PC-3 (cell line): Measurements from ENCODE around the gene URB1. TPM values are rescaled to one million over a fixed set of nuclear protein-coding genes. Genes with fewer than 3 reads are reported as not detected.

ENCODE experiments used
- ATAC-seq: fragments of 200-7000 bp; cut with Tn5 transposase; 2 replicates; pipeline ENCODE4 v1.9.1; 2020; ENCODE audit warnings: mild to moderate bottlenecking, moderate library complexity
- BruUV-seq: library from RNA; stranded (reverse); fragments of 400-500 nt; replicated peaks from 2 replicates; lab custom pipeline; 2021; lab: Mats Ljungman, UMichigan
- CTCF ChIA-PET: fragments of 300-600 bp; sonication (Branson Sonifier 250); formaldehyde crosslinking; loops from one replicate; lab custom pipeline; 2022; ENCODE audit warnings: antibody characterized with exemption; lab: Charles Lee
- POLR2A ChIA-PET: fragments of 300-600 bp; sonication (Branson Sonifier 250); formaldehyde crosslinking; loops from one replicate; lab custom pipeline; 2022; ENCODE audit warnings: antibody characterized with exemption; ENCODE audit not compliant: unreplicated experiment; lab: Charles Lee
- DNase-seq: peaks from one replicate; pipeline ENCODE4 v3.0.0-alpha.2; 2015
- H2AFZ ChIP-seq: fragments of 300-600 bp; sonication (generic); 2 replicates; pipeline ENCODE4 v1.6.0; 2016; ENCODE audit warnings: antibody characterized with exemption, low read length
- H3F3A ChIP-seq: fragments of 300-600 bp; sonication (generic); one replicate; pipeline ENCODE4 v1.6.0; 2017; ENCODE audit warnings: antibody characterized with exemption, low read length, control low read depth, mild to moderate bottlenecking; ENCODE audit not compliant: unreplicated experiment
- H3K27ac ChIP-seq: fragments of 300-600 bp; sonication (generic); 2 replicates; pipeline ENCODE4 v1.5.1; 2016; ENCODE audit warnings: mild to moderate bottlenecking, low read length
- H3K27me3 ChIP-seq: fragments of 300-600 bp; sonication (generic); 2 replicates; pipeline ENCODE4 v1.6.1; 2016; ENCODE audit warnings: low read length, mixed read lengths
- H3K36me3 ChIP-seq: fragments of 300-600 bp; sonication (generic); 2 replicates; pipeline ENCODE4 v1.6.1; 2016; ENCODE audit warnings: low read depth, mixed run types, low read length, mixed read lengths
- H3K4me1 ChIP-seq: fragments of 300-600 bp; sonication (generic); 2 replicates; pipeline ENCODE4 v1.5.1; 2016; ENCODE audit warnings: low read length; ENCODE audit not compliant: insufficient read depth
- H3K4me2 ChIP-seq: fragments of 300-600 bp; sonication (generic); 2 replicates; pipeline ENCODE4 v1.6.0; 2016; ENCODE audit warnings: low read length
- H3K4me3 ChIP-seq: fragments of 300-600 bp; sonication (generic); 2 replicates; pipeline ENCODE4 v1.5.1; 2016; ENCODE audit warnings: mild to moderate bottlenecking, low read length, mixed read lengths
- H3K79me2 ChIP-seq: fragments of 300-600 bp; sonication (generic); 2 replicates; pipeline ENCODE4 v1.6.1; 2017; ENCODE audit warnings: low read length, mixed read lengths
- H3K9ac ChIP-seq: fragments of 300-600 bp; sonication (generic); 2 replicates; pipeline ENCODE4 v1.6.0; 2016; ENCODE audit warnings: mild to moderate bottlenecking, low read length
- H3K9me2 ChIP-seq: fragments of 300-600 bp; sonication (generic); replicated peaks from 2 replicates; pipeline ENCODE4 v1.6.1; 2016; ENCODE audit warnings: mixed run types, low read length, mixed read lengths
- H3K9me3 ChIP-seq: fragments of 300-600 bp; sonication (generic); 2 replicates; pipeline ENCODE4 v1.6.1; 2016; ENCODE audit warnings: low read length, mixed read lengths
- H4K20me1 ChIP-seq: fragments of 300-600 bp; sonication (generic); 2 replicates; pipeline ENCODE4 v1.6.1; 2016; ENCODE audit warnings: low read length, mixed read lengths
- CTCF ChIP-seq: fragments of 300-600 bp; sonication (generic); conservative IDR thresholded peaks from 2 replicates; pipeline ENCODE4 v1.5.1; 2017; ENCODE audit warnings: antibody characterized with exemption, low read depth, mild to moderate bottlenecking, low read length
- EZH2 ChIP-seq: fragments of 300-600 bp; sonication (generic); IDR thresholded peaks from one replicate; pipeline ENCODE4 v1.6.1; 2017; ENCODE audit warnings: antibody characterized with exemption, mild to moderate bottlenecking, low read length; ENCODE audit not compliant: unreplicated experiment
- EZH2phosphoT487 ChIP-seq: fragments of 300-600 bp; sonication (generic); IDR thresholded peaks from 2 replicates; pipeline ENCODE4 v1.6.1; 2018; ENCODE audit warnings: mild to moderate bottlenecking, antibody characterized with exemption, low read length, borderline replicate concordance
- intact Hi-C: fragments of 100-400 bp; cut with micrococcal nuclease; formaldehyde crosslinking; loops from 2 replicates; pipeline ENCODE4 v1.9.0; 2023
- total RNA-seq: library from RNA; depleted of rRNA; stranded (reverse); fragments of >200 nt; gene quantifications from 2 replicates; pipeline ENCODE4 v1.2.3, GENCODE V29; 2014

Gene URB1
- total RNA-seq, 1 experiment from 2014 or later = 27.8 TPM

GRCh38 chr21:32334980-32335531, 57.8 kb downstream of the URB1 start:
- DNase-seq = no peak
- Histone ChIP-seq H3K9ac (no peak overlapping the region), H3K36me3 (peaks cover 77% of the 10 kb centered on the region), H3K27me3 (no peaks in the 10 kb centered on the region), H3K9me3 (no peaks in the 10 kb centered on the region), H3K27ac (no peak overlapping the region), H3K79me2 (no peaks in the 10 kb centered on the region), H3K4me3 (no peak overlapping the region), H4K20me1 (no peaks in the 10 kb centered on the region; the same call in 1 of the 2 replicates), H3K4me1 (peaks cover 5% of the 10 kb centered on the region), H3K4me2 (no peak overlapping the region), H3K9me2 (no peaks in the 10 kb centered on the region), H3F3A (no peaks in the 10 kb centered on the region), H2AFZ (no peak overlapping the region)
- TF ChIP-seq EZH2 (no peak), EZH2phosphoT487 (no peak), CTCF (no peak)
- no peak for ATAC-seq
- POLR2A ChIA-PET = no interaction called here
- no TSS peak for BruUV-seq
- CTCF ChIA-PET = no interaction called here
- intact Hi-C loops = no loop called here

- intact Hi-C loops = no loop called here
- no peak overlapping the region for H2AFZ ChIP-seq
- no TSS peak for BruUV-seq
- H3K27me3 ChIP-seq = no peaks in the 10 kb centered on the region
- TF ChIP-seq EZH2 = no peak
- no peak for TF ChIP-seq EZH2phosphoT487
- no peak for TF ChIP-seq CTCF
- ChIA-PET CTCF (no interaction called here), POLR2A (no interaction called here)
- no peak for ATAC-seq
- H3K9me2 ChIP-seq = no peaks in the 10 kb centered on the region
- H3K9ac ChIP-seq = no peak overlapping the region
- no peaks in the 10 kb centered on the region for H3K4me1 ChIP-seq
- H4K20me1 ChIP-seq = no peaks in the 10 kb centered on the region; the same call in 1 of the 2 replicates
- H3K27ac ChIP-seq = no peak overlapping the region
- no peak overlapping the region for H3K4me3 ChIP-seq
- no peak overlapping the region for H3K4me2 ChIP-seq
- no peaks in the 10 kb centered on the region for H3F3A ChIP-seq
- no peaks in the 10 kb centered on the region for H3K79me2 ChIP-seq
- no peaks in the 10 kb centered on the region for H3K9me3 ChIP-seq
- peaks cover 82% of the 10 kb centered on the region for H3K36me3 ChIP-seq
- DNase-seq = no peak
These were observed 58.7 kb downstream of the URB1 start for GRCh38 chr21:32333953-32334673.

- H3K36me3 ChIP-seq = peaks cover 83% of the 10 kb centered on the region
- H3F3A ChIP-seq = no peaks in the 10 kb centered on the region
- POLR2A ChIA-PET = interaction anchor here (0.6 kb wide), 1 partner anchor 25 kb away, joined by 4 read pairs; no protein-coding TSS in a partner anchor
- TF ChIP-seq EZH2 (no peak), CTCF (no peak), EZH2phosphoT487 (no peak)
- DNase-seq (no peak), ATAC-seq (no peak)
- no peaks in the 10 kb centered on the region for H3K9me3 ChIP-seq
- no peaks in the 10 kb centered on the region for H4K20me1 ChIP-seq
- H3K27me3 ChIP-seq = no peaks in the 10 kb centered on the region
- H3K27ac ChIP-seq = no peak overlapping the region
- H3K4me3 ChIP-seq = no peak overlapping the region
- H3K4me2 ChIP-seq = no peak overlapping the region
- no peaks in the 10 kb centered on the region for H3K79me2 ChIP-seq
- H3K9ac ChIP-seq = no peak overlapping the region
- no TSS peak for BruUV-seq
- no peaks in the 10 kb centered on the region for H3K4me1 ChIP-seq
- no peak overlapping the region for H2AFZ ChIP-seq
- no peaks in the 10 kb centered on the region for H3K9me2 ChIP-seq
- CTCF ChIA-PET = interaction anchor here (0.6 kb wide), 1 partner anchor 1130 kb away, joined by 4 read pairs; no protein-coding TSS in a partner anchor
- intact Hi-C loops = no loop called here
These were observed 60.3 kb downstream of the URB1 start for GRCh38 chr21:32332463-32332951.
